Endothelial cell (in vitro differentiated cells): ENCODE measurements around the gene PTPRN2. TPM values are rescaled to one million over a fixed set of nuclear protein-coding genes. Genes with fewer than 3 reads are reported as not detected.
A peak's percentile ranks its signal among the peaks of the same experiment; 100 is the strongest.

Experiments
- DNase-seq: peaks from one replicate; pipeline ENCODE4 v3.0.0; 2021; ENCODE audit warnings: low spot score
- H3K27ac Mint-ChIP-seq: one replicate; pipeline ENCODE4 v1.8.0; 2021; ENCODE audit warnings: mixed read lengths, inconsistent platforms; ENCODE audit not compliant: unreplicated experiment
- H3K27me3 Mint-ChIP-seq: one replicate; pipeline ENCODE4 v1.8.0; 2021; ENCODE audit warnings: mild to moderate bottlenecking, moderate library complexity, mixed read lengths, inconsistent platforms; ENCODE audit not compliant: unreplicated experiment
- H3K36me3 Mint-ChIP-seq: one replicate; pipeline ENCODE4 v1.8.0; 2021; ENCODE audit warnings: mild to moderate bottlenecking, low read depth, mixed read lengths, inconsistent platforms; ENCODE audit not compliant: unreplicated experiment
- H3K4me1 Mint-ChIP-seq: one replicate; pipeline ENCODE4 v1.8.0; 2021; ENCODE audit warnings: mild to moderate bottlenecking, mixed read lengths, inconsistent platforms; ENCODE audit not compliant: unreplicated experiment
- H3K4me3 Mint-ChIP-seq: one replicate; pipeline ENCODE4 v1.8.0; 2021; ENCODE audit warnings: mild to moderate bottlenecking, mixed read lengths, inconsistent platforms; ENCODE audit not compliant: unreplicated experiment
- H3K9me3 Mint-ChIP-seq: one replicate; pipeline ENCODE4 v1.8.0; 2021; ENCODE audit warnings: mixed read lengths, inconsistent platforms; ENCODE audit not compliant: unreplicated experiment
- total RNA-seq: library from RNA; stranded (reverse); fragmentation: NEBNext Ultra II Directional; extraction: Animal tissue kit (Norgen Biotek cat#: 25700); gene quantifications from one replicate; pipeline ENCODE4 v1.2.1, GENCODE V29; 2021; ENCODE audit not compliant: unreplicated experiment
- TF ChIP-seq, protein P1 (sequence below): fragments of 200-600 bp; sonication (generic); IDR thresholded peaks from one replicate; pipeline ENCODE4 v1.5.0; 2021; ENCODE audit warnings: antibody characterized with exemption; ENCODE audit not compliant: unreplicated experiment

PTPRN2 gene
- total RNA-seq, 1 donor from 2014 or later, result 0.18 TPM

DNA sequence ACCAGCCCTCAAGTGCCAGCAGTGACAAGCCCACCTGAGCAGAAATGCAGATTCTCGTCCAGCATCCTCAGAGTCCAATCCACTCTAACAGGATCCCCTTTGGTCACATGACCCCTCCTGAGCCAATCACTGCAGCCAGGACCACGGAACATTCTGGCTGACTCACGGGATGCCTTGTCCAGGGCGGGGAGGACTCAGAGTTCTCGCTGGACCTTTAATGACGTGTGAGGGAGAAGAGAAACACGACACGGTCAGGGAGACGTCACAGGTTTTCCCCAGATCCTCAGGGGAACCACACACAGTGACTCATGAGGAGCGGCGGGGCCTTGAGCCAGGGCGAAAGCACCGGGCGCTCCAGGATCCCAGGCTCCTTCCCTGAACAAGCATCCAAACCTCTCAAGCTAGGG is 155.7 kb downstream of the PTPRN2 start:
- Mint-ChIP-seq H3K4me1 (no peaks in the 10 kb centered on the region), H3K9me3 (peaks cover 42% of the 10 kb centered on the region), H3K4me3 (no peak overlapping the region), H3K36me3 (peaks cover 27% of the 10 kb centered on the region), H3K27me3 (peaks cover 14% of the 10 kb centered on the region), H3K27ac (no peak overlapping the region)
- TF ChIP-seq, protein P1, sequence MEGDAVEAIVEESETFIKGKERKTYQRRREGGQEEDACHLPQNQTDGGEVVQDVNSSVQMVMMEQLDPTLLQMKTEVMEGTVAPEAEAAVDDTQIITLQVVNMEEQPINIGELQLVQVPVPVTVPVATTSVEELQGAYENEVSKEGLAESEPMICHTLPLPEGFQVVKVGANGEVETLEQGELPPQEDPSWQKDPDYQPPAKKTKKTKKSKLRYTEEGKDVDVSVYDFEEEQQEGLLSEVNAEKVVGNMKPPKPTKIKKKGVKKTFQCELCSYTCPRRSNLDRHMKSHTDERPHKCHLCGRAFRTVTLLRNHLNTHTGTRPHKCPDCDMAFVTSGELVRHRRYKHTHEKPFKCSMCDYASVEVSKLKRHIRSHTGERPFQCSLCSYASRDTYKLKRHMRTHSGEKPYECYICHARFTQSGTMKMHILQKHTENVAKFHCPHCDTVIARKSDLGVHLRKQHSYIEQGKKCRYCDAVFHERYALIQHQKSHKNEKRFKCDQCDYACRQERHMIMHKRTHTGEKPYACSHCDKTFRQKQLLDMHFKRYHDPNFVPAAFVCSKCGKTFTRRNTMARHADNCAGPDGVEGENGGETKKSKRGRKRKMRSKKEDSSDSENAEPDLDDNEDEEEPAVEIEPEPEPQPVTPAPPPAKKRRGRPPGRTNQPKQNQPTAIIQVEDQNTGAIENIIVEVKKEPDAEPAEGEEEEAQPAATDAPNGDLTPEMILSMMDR, result no peak
- no peak for DNase-seq

DNA sequence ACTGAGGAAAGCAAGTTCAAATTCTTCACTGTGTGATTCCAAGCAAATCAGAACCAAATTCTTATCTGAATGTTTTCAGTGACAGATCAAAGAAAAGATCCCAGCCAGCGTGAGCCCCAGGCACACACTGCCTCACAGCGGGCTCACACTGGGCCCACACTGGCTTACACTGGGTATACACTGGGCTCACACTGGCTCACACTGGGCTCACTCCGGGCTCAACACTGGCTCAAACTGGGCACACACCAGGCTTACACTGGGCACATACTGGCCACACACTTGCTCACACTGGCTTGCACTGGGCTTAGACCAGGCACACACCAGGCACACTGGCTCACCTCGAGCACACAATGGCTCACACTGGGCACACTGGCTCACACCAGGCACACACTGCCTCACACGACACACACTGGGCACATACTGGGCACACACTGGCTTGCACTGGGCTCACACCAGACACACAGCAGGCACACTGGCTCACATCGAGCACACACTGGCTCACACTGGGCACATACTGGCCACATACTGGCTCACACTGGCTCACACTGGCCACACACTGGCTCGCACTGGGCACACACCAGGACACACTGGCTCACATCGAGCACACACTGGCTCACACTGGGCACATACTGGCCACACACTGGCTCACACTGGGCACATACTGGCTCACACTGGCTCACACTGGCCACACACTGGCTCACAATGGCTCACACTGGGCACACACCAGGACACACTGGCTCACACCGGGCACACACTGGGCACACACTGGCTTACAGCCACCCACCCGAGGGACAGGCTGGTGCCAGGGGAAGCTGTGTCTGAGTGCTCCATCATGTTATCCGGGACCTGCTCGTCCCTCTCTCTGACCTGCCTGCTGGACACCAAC is 156.3 kb downstream of the PTPRN2 start:
- Mint-ChIP-seq H3K4me1 (no peaks in the 10 kb centered on the region), H3K4me3 (no peak overlapping the region), H3K36me3 (peaks cover 27% of the 10 kb centered on the region), H3K27ac (no peak overlapping the region), H3K9me3 (peaks cover 42% of the 10 kb centered on the region), H3K27me3 (peaks cover 13% of the 10 kb centered on the region)
- DNase-seq, result no peak
- TF ChIP-seq, protein P1, result no peak

DNA sequence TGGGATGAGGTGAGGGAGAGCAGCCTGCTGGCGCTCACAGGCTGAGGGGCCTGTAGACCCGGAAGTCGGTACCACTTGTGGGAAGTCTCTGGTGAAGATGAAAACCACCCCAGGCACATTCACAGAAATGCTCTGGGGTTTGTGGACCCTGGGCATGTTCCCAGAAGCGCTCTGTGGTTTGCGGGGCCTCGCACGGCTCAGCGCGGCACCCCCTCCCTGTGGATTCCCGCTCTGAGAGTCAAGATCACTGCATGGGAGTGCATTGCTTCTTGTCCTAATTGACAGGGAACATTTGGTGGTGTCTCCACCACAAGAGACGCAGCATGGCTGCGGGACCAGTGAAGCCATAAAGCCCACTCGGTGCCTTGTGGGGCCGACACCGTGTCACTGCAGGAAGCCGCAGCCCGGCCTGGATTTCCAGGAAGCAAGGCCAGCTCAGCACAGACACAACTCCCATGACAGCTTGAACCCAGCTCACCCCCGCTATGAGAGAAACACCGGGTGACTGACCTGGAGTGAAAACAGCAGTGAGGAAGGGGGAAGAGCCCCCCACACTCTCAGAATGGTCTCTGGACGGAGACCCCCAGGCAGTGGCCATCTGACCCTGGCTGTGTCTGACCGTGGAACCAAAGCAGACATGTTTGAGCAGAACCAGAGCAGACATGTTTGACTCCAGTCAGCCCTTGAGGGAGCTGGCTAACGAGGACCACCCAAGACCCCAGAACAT is 157.2 kb downstream of the PTPRN2 start:
- Mint-ChIP-seq H3K4me3 (no peak overlapping the region), H3K4me1 (no peaks in the 10 kb centered on the region), H3K27me3 (peaks cover 13% of the 10 kb centered on the region), H3K36me3 (peaks cover 27% of the 10 kb centered on the region), H3K27ac (no peak overlapping the region), H3K9me3 (peaks cover 37% of the 10 kb centered on the region)
- TF ChIP-seq, protein P1, result no peak
- no peak for DNase-seq

GRCh38 chr7:158428837-158429753 is 158.5 kb downstream of the PTPRN2 start:
- no peak for DNase-seq
- Mint-ChIP-seq H3K27me3 (peaks cover 20% of the 10 kb centered on the region), H3K36me3 (peaks cover 28% of the 10 kb centered on the region), H3K27ac (no peak overlapping the region), H3K4me1 (no peaks in the 10 kb centered on the region), H3K9me3 (peaks cover 44% of the 10 kb centered on the region), H3K4me3 (peak overlapping the region; percentile 51)
- TF ChIP-seq, protein P1, result no peak
